GM18868 (cell line): ENCODE data around the gene SDCCAG8.

Source experiments
- ATAC-seq: cut with Tn5 transposase; IDR thresholded peaks from one replicate; pipeline ENCODE4 v1.9.1; 2021; ENCODE audit warnings: mild to moderate bottlenecking, moderate library complexity; ENCODE audit not compliant: unreplicated experiment

Gene SDCCAG8

DNA sequence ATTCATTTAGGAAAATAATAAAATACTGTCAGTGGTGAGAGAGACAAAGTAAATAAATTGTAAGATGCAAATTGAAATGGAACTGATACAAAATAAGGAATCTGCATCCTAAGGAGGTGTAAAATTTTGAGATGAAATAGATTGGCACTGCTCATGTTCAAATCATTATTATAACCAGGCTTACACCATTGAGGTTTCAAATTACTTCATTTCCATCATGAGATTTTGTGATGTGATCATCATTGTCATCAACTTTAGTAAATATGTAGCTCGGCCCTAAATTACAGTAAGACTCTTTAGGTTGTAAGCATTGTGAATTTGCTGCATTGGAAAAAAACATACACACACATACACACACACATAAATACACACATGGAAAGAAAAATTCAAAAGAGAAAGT, 123.4 kb downstream of the SDCCAG8 start:
- no peak for ATAC-seq

DNA sequence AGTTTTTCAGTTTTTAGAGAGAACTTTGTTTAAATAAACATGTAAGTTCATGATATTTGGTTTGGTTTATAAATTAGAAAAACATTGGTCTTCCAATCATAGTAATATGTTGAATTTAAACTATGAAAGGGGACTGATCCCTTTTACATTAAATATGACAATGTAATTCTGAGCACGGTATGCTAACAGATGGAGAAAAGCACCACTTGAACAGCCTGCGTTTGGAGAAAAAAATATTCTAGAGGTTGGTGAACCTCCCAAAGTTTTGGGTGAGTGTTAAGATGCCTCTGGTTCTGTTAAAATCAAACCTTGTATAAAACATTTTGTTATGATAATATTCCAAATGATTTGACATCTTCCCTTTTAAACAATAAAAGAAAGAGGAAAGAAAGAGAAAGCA, 123.9 kb downstream of the SDCCAG8 start:
- no peak for ATAC-seq

DNA sequence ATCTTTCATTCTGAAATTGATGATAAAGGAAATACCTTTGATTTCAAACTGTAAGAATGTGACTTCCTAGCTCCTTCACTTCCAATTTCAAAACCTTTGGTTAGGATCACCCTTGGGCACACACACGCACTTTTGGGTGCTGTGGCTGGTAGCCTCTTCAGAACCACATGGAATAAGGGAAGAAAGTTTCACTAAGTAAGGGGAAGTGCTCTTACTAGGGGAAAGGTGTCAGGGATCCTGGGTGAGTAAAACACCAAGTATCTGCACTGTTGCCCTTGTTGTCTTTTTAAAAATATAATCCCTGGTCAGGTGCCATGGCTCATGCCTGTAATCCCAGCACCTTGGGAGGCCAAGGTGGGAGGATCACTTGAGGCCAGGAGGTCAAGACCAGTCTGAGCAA, 132.4 kb downstream of the SDCCAG8 start:
- ATAC-seq = no peak

DNA sequence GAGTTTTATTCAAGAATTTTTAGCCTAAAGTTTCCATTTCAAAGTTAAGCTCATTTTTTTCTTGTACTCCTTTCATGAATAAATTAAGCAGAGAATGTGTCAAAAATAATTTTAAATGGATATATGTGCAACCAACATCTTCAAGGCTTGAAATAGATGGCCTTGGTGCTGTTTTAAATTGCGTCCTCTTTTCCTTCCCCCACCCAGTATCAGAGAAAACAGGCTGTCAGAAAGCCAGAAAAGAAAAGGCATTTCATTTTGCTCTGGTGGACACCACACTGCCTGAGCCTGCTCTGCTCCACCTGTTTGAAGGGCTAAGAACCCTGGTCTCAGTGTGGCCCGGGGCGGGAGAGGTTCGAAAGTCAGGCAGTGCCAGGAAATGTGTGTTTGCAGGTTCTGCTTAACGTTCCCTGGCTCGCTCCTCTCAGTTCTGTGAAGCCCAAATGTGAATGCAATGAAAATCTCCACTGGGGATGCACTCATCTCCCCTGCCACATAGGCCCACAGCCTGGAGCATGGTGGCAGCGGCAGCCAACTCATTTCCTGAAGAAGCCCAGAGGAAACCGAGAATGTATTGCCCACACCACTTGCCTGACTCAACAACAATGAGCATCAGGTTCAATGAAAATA, 134.4 kb downstream of the SDCCAG8 start:
- no peak for ATAC-seq

DNA sequence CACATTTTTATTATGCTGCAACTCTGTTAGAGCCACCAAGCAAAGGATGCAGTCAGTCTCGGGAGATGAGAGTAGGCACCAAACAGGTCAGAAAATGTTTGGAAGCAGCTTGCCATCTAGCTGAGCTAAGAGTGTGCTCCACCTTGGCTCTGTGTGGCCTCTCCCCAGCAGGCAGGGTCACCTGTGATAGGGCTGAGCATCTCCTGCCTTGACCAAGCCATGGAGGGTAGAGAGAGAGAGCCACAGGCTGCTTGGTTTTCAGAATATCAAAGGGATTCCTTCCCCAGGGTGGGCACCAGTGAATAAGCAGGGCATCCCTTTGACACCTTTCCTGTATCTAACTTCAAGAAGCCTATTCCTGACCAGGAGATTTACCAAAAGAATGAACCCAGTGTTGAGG, 135.5 kb downstream of the SDCCAG8 start:
- no peak for ATAC-seq

DNA sequence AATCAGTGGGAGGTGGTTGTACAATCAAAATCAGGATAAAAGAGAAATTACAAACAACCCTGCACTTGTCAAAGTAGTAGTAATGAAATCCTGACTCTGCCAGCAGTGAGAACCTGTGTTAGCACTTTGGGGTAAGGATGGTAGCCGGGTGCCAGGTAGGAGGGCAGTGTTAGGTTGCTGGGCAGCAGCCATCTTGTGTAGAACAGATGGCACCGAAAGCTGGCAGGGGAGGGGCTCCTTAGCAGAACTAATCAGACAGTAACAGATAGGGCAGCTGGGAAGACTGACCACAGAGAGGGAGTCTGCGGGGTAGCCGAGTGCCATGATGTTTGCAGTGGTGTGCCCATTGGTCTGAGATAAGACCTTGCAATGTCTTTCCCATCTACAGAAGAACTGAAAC, 137.3 kb downstream of the SDCCAG8 start:
- ATAC-seq = no peak

DNA sequence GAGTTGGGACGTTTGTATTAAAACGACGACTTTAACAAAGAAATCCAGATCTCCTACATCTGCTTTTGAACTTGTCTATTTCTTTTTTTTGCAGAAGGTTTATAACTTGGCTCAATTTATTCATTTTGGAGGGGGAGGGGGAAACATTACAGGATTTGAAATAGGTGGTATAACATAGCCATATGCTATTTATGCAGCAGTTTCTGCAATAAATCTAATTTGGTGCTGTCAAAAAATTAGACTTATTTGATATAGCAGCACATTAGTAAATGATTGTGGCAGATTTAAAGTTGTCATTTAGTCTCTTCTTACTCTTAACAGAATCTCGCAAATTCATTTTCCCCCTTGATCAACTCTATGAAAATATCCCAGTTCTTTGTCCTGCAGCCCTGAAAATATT, 138.2 kb downstream of the SDCCAG8 start:
- no peak for ATAC-seq

DNA sequence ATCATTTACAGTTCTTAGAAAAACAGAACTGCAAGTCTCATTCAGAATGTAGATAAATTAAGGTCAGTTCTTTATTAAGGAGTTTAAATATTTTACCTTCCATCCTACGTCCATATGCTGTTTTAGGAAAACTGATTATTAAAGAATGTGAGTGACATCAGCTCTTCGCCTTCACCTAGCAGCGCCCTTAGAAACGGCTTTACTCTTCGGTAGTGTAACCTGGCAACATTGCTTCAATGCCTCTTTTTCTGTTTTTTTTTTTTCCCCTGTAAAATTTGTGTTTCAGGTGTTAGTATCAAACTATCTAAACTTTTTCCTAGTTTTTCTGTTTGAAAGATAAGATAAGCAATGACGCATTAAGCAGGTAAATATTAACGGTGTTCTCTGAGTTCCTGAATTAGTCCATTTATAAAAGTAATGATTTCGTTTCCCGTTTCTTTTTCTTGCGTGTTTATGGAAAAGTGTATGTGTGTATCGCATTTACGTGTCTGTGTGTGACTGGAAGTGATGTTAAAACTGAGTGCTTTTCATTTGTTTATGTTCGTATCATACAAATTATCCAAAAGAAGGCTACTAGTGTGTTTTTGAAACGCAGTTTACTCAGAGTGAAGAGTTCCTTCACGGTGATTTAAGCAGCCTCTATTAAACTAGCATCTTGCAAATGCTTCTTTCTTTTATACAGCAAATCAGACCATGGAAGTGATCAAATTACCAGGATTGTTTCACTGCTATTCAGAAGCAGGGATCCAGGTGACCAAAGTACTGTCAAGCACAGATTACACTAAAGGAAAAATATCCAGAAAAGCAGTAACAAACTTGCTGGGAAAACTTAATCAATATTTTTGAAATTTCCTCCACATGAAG, 139.0 kb downstream of the SDCCAG8 start:
- ATAC-seq = no peak

DNA sequence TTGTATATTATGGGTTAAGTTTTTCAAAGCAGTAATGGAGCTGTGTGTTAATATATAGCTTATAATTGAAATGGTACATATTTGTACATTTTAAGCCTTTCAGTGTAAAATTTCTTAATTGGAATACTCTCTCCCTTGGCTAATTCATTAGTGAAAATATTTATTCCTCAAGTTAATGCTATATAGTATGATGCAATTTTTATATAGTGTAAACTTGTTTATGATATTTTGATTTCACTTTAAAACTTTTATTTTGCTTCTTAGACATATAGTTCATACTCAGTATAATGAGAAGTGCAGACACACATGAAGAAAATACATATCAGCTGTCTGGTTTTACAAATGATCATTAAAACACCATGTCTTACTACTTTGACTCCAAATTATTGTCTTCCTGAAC, 140.6 kb downstream of the SDCCAG8 start:
- ATAC-seq = no peak

DNA sequence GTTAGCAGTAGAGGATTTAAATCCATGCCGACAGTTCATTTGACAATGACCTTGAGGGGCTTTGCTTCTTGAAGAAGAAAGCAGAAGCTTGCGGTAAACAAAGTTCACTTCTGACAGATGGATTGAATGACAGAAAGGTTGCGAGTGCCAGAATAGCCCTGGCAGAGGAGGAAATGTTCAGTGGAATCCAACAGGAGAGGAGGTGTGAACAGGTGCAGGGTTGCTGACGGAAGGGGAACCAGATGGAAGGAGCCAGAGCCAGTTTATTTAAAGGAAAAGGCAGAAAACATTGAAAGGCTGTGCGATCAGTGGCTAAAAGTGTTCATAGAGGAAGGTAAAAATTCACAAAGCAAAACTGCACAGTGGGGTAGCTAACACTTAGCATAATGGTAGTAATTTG, 141.0 kb downstream of the SDCCAG8 start:
- no peak for ATAC-seq

DNA sequence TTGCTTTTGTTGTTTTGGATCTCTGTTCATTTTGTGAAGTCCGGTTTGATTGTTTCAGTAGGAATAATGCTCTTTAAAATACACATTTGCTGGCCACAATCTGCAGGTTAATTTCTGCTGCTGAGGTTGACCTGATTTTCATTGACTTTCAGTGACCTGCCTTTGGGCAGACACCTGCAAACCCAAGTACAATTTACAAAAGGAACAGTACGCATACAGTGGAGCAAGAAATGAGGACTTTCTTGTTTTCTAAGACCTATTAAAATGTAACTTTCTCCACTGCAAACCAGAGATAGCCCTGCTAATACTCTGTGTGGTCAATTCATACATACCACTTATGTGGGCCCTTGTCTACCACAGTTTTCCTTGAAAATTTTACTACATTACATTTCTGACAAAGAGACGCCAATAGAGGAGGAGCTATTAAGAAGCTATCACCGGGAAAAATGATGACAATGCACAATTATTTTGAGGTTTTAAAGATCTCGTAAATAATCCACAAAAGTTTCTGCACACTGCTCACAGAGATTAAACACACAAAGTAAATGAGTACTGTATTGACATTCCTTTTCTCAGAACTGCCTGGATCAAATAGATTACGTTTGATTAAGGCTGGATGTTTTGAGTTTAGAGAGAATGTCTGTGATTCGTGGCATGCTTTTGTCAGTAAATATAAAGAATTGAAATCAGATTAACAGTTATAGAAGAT, 141.9 kb downstream of the SDCCAG8 start:
- no peak for ATAC-seq

DNA sequence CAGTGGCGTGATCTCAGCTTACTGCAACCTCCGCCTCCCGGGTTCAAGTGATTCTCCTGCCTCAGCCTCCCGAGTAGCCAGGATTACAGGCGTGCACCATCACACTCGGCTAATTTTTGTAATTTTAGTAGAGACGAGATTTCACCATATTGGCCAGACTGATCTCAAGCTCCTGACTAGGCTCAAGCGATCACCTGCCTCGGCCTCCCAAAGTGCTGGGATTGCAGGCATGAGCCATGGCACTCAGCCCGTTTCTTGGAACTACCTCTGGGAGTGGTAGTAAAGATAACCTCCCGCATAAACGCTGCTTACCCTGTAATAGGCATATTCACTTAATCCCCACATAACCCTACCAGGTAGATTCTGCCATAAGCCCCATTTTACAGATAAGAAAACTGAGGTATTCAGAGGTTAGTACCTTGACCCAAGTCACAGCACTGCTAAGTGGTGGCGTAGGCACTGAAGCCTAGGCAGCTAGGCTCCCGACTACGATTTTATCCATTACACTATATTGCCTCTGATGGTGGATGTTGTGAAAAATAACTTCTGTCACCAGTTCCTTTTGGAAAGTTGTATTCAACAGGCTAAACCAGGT, 143.8 kb downstream of the SDCCAG8 start:
- ATAC-seq = no peak

DNA sequence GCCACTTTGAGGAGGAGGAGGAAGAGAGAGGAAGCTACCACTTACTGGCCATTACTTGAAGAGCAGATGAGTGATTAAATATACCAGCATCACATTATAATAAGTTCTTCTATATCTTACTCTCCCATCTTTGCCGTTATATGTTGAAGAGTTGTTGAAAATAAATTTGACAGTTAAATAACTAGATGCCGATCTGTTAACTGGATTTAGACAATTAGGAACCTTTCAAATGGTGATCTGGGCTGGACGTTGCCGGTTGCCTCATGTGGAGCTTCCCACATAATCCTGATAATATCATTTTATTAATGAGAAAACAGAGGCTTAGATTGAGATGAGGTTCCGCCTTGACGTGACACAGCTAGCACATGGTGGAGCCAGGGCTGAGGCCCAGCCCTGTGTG, 147.0 kb downstream of the SDCCAG8 start:
- ATAC-seq = no peak

DNA sequence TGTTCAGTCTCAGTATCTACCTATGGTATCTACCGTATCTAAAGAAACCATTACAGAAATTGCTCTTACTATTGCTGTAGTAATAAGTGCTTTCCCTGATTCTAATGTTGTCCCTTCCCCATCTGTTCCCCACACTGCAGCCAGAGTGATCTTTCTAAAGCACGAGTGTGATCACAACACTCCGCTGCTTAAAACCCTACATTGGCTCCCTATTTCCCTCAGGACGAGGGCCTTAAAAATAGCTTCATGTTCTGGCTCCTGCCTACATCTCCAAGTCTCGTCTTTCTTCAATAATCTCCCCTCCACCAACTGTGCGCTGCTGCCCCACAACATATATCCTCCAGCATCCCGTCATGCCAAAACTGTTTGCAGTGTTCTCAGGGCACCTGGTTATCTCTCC, 150.6 kb downstream of the SDCCAG8 start:
- no peak for ATAC-seq

DNA sequence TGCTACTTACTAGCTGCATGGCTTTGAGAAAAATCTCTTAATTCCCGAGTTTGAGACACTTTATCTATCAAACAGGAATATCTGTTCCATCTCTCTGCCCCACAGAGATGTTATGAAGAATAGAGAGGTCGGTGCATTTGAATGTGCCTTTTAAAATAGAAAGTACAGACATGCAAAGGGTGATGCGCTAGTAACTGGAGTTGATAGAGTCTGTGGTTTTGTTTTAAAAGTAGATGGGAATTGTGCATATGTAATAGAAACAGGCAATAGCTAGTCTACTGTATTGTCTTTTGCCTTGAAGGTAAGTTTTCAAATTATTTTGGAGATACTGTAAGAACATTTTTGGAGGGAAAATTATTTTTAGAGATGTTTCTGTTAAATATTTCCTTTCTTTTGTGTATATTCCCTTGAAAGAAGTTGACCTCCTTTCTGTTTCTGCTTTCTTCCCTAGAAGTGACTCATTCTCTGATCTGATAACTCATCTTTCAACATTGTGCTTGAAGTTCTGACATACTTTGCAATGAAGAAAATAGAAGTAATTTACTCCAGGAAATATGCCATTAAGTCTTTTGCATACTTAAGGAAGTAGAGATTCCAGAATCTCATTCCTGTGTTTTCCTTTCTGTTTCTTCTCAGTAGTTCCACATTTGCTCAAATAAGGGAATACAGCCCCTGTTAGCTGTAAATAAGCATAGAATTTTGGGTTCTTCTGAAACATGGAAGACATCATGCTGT, 151.6 kb downstream of the SDCCAG8 start:
- ATAC-seq = no peak

DNA sequence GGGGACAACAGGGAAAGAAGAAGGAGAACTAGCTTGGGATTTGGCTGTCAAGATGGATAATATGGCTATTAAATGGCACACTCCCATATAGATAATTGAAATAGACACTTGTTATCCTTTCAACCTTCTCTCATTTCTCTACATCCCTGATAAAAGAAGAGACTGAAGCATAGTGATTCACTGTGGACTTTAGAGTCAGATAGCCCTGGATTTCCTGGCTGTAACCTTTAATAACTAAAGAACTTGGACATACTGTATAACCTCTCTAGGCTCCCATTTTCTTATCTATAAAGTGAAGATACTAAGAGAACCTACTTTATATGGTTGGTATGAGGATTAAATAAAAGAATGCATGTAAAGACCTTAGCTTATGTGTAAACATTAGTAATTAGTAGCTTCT, 152.6 kb downstream of the SDCCAG8 start:
- ATAC-seq = no peak

DNA sequence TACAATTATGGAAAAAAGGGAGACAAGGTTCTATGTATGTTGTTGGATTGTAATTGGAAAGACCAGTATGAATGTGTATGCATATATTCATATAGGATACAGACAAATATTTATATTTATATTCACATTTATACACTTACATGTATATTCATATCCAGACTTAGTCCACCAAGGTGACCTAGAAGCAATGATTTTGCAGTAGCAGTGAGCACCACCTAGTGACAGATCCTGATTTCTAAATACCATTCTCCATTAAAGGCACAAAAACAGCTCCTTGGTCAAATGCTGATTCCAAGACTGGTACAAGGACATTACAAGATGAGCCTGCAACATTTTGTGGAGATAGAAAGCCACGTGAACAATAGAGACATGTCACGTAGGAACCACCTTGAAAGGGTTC, 153.4 kb downstream of the SDCCAG8 start:
- no peak for ATAC-seq

DNA sequence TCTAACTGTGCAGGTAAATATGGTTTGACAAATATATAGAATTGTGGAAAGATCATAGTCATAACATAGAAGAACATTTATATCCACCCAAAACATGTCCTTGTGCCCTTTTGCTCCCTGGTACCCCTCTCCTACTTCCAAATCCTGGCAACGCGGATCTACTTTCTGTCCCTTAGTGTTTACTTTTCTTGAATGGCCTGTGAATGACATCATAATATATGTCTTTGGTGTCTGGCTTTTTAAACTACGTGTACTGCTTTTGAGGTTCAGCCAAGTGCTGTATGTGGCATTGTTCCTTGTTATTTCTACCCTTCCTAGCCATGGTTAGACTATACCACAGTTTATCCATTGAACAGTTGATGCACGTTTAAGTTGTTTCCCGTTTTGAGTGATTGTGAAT, 155.6 kb downstream of the SDCCAG8 start:
- no peak for ATAC-seq

DNA sequence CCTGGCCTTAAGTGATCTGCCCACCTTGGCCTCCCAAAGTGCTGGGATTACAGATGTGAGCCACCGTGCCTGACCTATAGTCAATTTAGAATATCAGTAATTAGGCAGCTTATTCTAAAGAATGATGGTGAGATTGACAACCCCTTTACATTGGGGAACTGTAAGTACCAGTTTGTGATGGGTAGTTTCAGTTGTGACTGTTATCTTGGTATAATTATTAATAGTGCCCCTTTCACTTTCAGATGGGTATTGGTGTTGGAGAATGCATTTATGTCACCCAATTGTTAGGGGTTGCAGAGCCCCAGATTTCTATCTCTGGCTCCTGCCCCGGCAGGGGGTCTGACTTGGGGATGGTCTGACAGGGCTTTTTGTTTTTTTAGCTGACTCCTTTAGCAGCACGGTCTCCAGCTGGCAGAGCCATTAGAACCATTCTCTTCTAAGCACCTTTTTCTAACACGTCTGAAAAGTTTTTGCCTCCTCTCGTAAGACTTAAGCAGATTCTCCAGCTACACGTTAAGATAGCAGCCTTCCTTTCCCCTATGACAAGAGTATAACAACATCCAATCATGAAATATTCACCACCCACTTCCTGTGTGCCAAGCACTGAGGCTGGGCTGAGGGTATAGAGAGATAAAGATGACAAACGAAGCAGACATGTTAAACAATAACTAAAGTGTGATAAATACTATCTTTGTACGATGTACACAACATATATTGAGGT, 157.8 kb downstream of the SDCCAG8 start:
- peak; percentile 77 for ATAC-seq

DNA sequence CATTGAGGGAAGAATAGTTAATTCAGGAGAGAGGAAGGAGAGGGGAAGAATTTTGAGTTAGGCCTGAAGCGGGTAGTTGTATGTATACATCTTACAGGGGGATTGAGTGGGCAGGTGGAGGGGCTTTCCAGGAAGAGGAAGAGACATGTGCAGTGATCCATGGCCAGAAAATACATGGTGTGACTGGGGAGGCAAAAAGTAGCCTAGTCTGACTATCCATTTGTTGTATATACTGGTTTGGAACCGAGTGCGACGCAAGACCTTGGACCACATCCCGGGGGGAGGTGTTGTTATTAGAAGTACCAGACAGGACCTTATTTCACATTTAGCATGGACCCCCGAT, 158.3 kb downstream of the SDCCAG8 start:
- ATAC-seq = peak; percentile 35
